ENCODE results near the gene PRTFDC1.
"Not testable (repeated sequence)": the region's sequence is repeated elsewhere in the genome, so short reads cannot be mapped to it uniquely, and the experiment has no call there.

PRTFDC1 gene

GRCh38 chr10:24952143-24952706, at the start of gene PRTFDC1:
Gene PRTFDC1, minus strand, starts transcription at chr10:24952606. Its CDS starts 31 bp downstream, at chr10:24952575.
- no peak for DNase-seq (ENCODE audit: low spot score)

- no peak for DNase-seq (ENCODE audit: low spot score)
Measured at GRCh38 chr10:24998044-24998443, 45.6 kb upstream of the PRTFDC1 start.

- DNase-seq (ENCODE audit: low spot score), result no peak
Measured at GRCh38 chr10:24995072-24995471, 42.7 kb upstream of the PRTFDC1 start.

GRCh38 chr10:24993237-24993958, 41.0 kb upstream of the PRTFDC1 start:
- no peak for DNase-seq (ENCODE audit: low spot score)

GRCh38 chr10:24992512-24993133, 40.2 kb upstream of the PRTFDC1 start:
- no peak for DNase-seq (ENCODE audit: low spot score)

- DNase-seq (ENCODE audit: low spot score), result no peak
Measured at GRCh38 chr10:24991298-24991697, 38.9 kb upstream of the PRTFDC1 start.

GRCh38 chr10:24989867-24990266, 37.5 kb upstream of the PRTFDC1 start:
- DNase-seq (ENCODE audit: low spot score), result no peak

- no peak for DNase-seq (ENCODE audit: low spot score)
Measured at GRCh38 chr10:24988831-24989640, 36.6 kb upstream of the PRTFDC1 start.

GRCh38 chr10:24984906-24985305, 32.5 kb upstream of the PRTFDC1 start:
- DNase-seq (ENCODE audit: low spot score), result no peak

GRCh38 chr10:24983946-24984345, 31.5 kb upstream of the PRTFDC1 start:
- DNase-seq (ENCODE audit: low spot score), result no peak

- no peak for DNase-seq (ENCODE audit: low spot score)
Measured at GRCh38 chr10:24983130-24983529, 30.7 kb upstream of the PRTFDC1 start.

GRCh38 chr10:24982319-24983112, 30.1 kb upstream of the PRTFDC1 start:
- DNase-seq (ENCODE audit: low spot score), result no peak

- DNase-seq (ENCODE audit: low spot score), result no peak
Measured at GRCh38 chr10:24981161-24981710, 28.8 kb upstream of the PRTFDC1 start.

- DNase-seq (ENCODE audit: low spot score), result no peak
Measured at GRCh38 chr10:24979685-24980084, 27.3 kb upstream of the PRTFDC1 start.

- no peak for DNase-seq (ENCODE audit: low spot score)
Measured at GRCh38 chr10:24974976-24975375, 22.6 kb upstream of the PRTFDC1 start.

GRCh38 chr10:24973163-24973562, 20.8 kb upstream of the PRTFDC1 start:
- DNase-seq (ENCODE audit: low spot score), result no peak

GRCh38 chr10:24971374-24971773, 19.0 kb upstream of the PRTFDC1 start:
- DNase-seq (ENCODE audit: low spot score), result no peak

- DNase-seq (ENCODE audit: low spot score), result no peak
Measured at GRCh38 chr10:24969841-24970281, 17.5 kb upstream of the PRTFDC1 start.

- not testable (repeated sequence) for DNase-seq (ENCODE audit: low spot score)
Measured at GRCh38 chr10:24968951-24969350, 16.5 kb upstream of the PRTFDC1 start.

GRCh38 chr10:24968349-24968748, 15.9 kb upstream of the PRTFDC1 start:
- DNase-seq (ENCODE audit: low spot score), result no peak

GRCh38 chr10:24966962-24967481, 14.6 kb upstream of the PRTFDC1 start:
- DNase-seq (ENCODE audit: low spot score), result no peak
